Fibroblast of skin of left biceps (primary cell): Measurements from ENCODE around the gene NTM.
A peak's percentile ranks its signal among the peaks of the same experiment; 100 is the strongest.
"Not testable (repeated sequence)": the region's sequence is repeated elsewhere in the genome, so short reads cannot be mapped to it uniquely, and the experiment has no call there.

Source experiments
- DNase-seq, 2 experiments: peaks; one replicate each; pipeline ENCODE4 v3.0.0-alpha.2; 2013; ENCODE audit warnings: low read depth in 2 of 2

NTM gene

GRCh38 chr11:131668500-131669400 lies 298.3 kb downstream of the NTM start:
- no peak for DNase-seq

- DNase-seq = no peak
Observed at GRCh38 chr11:131669401-131669780, 299.0 kb downstream of the NTM start.

- no peak for DNase-seq
Observed at GRCh38 chr11:131670876-131671275, 300.5 kb downstream of the NTM start.

GRCh38 chr11:131671320-131671719 lies 300.9 kb downstream of the NTM start:
- DNase-seq = no peak

- DNase-seq = no peak
Observed at GRCh38 chr11:131671734-131672133, 301.3 kb downstream of the NTM start.

GRCh38 chr11:131672191-131672590 lies 301.8 kb downstream of the NTM start:
- no peak for DNase-seq

DNA sequence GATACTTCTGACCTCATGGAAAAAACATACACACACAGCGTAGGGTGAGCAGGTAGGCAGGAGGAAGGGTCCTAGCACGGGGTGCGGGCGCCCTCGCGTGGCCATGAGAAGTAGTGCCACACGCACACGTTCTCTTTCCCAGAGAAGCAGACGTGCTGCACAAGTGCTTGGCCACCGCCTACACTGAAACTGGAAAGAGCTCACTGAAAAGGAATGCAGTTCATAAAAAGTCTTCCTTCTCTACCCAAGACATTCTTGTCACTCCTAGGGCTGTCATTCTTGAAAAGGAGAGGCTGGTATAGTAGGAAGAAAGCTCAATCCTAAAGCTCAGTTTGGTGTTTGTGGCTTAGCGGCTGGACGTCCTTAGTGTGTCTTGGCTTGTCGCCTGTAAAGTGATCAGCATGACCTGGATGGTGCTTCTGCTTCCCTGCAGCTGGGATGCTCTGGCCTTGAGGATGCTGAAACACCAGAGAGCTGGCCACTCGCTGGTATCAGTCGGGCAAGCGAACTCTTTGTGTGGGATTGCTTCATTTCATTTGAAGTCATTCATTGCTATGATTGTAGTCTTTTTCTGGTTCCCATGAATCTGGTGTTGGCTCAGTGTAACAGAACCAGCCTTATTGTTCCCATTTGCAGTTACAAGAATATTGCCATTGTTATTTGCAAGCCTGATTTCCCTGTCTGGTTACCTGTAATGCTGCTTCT lies 303.8 kb downstream of the NTM start:
- peak; percentile 64 to 68 for DNase-seq

- peak; percentile 28 to 42 for DNase-seq
Observed at GRCh38 chr11:131675121-131675888, 304.9 kb downstream of the NTM start.

GRCh38 chr11:131677828-131678470 lies 307.5 kb downstream of the NTM start:
- DNase-seq = no peak

GRCh38 chr11:131678658-131679340 lies 308.4 kb downstream of the NTM start:
- DNase-seq = no peak

GRCh38 chr11:131680448-131680847 lies 310.0 kb downstream of the NTM start:
- not testable (repeated sequence) for DNase-seq

- DNase-seq = no peak
Observed at GRCh38 chr11:131681920-131682319, 311.5 kb downstream of the NTM start.

DNA sequence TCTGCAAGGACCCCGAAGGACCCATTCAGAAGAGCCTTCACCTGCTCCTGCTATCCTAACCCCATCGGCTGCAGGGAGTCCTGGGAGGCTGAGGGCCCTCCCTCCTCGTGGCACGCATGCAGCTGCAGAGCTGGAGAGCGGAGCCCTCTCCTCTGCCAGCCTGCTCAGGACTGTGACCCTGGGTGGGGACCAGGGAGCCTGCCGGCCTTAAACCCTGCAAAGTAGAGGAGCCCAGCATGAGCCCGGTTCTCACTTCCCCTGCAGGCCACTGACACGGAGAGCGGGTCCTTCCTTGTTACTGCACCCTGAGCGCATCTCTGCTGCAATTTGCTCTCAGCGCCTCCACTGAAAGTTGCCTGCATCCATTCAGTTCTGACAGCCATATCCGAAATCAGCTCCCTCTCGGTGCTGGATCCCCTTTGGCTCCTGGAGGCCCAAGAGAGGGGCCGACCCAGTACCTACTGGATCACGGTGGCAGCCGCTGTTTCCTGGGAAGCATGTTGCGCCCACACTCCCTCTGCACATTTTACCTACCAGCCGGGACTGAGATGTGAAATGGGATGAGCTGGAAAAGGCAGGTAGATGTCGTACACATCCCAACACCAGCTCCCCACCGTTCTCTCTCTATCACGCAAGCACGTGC lies 312.1 kb downstream of the NTM start:
- no peak for DNase-seq

DNA sequence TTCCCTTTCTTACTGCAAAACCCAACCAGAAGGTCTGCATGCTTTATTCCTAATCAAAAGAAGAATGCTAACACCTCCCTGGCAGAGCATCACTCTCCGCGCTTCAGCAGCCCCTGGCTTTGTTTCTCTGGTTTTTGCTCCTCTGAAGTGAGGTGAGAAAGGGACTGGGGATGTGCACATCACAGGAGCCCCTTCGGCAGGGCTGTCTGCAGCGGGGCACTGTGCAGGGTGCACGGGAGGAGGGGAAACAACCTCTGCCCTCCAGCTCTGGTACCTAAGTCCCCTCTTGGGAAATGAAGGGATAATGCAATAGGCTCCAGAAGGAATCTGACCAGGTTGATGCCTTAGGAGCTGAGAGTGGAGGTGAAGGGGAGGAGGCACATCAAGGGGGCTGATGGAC lies 312.7 kb downstream of the NTM start:
- no peak for DNase-seq

DNA sequence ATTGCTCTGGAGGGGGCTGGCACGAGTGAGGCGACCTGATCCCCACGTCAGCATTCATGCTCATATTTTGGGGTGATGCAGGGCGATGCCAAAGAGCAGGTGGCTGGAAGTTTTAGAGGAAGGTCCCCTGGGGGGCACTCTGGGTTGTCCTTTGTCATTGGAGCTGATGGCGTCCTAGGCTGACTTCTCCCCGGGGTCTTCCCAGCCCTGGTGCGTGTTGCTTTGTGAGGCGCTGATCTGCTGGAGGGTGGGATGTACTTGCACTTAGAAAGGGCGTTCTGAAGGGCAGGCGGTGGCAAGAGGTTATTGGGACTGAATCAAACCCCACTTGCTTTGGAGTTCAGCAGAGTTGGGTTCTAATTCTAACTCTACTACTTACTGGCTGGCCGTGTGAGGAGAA lies 313.3 kb downstream of the NTM start:
- DNase-seq = no peak

- no peak for DNase-seq
Observed at GRCh38 chr11:131684111-131685060, 314.0 kb downstream of the NTM start.

DNA sequence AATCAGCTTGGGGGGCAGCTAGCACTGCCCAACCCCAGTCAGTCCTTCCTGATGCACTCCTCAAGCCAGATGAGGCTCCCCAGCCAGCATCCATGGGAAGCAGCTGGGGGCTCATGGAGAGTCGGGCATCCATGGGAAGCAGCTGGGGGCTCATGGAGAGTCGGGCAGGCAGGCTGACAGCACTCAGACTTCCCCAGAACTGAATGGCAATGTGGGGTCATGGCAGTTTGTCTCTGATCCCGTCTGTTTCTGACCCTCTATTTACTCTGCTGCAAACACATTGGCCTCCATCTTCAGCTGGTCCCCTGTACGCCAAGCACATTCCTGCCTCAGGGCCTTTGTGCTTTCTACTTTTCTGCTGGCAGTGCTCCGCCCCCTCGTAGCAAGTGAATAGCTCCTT lies 314.8 kb downstream of the NTM start:
- no peak for DNase-seq

- no peak for DNase-seq
Observed at GRCh38 chr11:131685906-131686305, 315.5 kb downstream of the NTM start.

DNA sequence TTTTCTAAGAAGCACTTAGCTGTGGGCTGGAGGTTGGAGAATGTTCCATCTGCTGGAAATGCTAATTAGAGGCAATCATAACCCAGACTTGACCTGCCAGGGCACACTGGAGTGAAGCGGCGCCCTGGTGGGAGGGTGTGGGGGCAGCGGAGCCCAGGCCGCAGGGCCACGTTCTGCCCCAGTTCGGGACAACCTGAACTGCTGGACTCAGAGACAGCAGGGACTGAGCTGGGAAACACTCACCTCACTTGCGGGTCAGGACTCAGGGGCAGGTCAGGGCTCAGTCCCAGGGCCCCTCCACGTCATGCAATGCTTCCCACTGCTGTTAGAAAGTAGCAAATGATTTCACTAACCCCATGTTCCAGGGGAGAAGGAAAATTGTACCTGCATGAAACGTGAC lies 316.4 kb downstream of the NTM start:
- DNase-seq = no peak
